Lung (tissue), 12 donors: Measurements from ENCODE around the gene PVALEF. TPM values are rescaled to one million over a fixed set of nuclear protein-coding genes. Genes with fewer than 3 reads are reported as not detected.

Source experiments
- ATAC-seq: fragments of 200-7000 bp; cut with Tn5 transposase; one replicate; pipeline ENCODE4 v1.9.1; 2020; ENCODE audit warnings: moderate number of reproducible peaks; ENCODE audit not compliant: insufficient read depth, low FRiP score
- DNase-seq, 3 donors: peaks; one replicate each; pipeline ENCODE4 v3.0.0-alpha.2; 2013 to 2017
- H3K27ac ChIP-seq, 2 donors: one replicate each; pipeline ENCODE4 v1.5.1; 2013; ENCODE audit warnings: mild to moderate bottlenecking in 2 of 2, moderate library complexity in 2 of 2, control low read depth in 1 of 2, inconsistent platforms in 1 of 2, low read depth in 1 of 2, low read length in 1 of 2
- H3K27me3 ChIP-seq, 3 donors: one replicate each; pipeline ENCODE4 v1.5.1; 2013; ENCODE audit warnings: low read length in 2 of 3; ENCODE audit not compliant: control insufficient read depth in 3 of 3, insufficient read depth in 3 of 3
- H3K36me3 ChIP-seq, 4 donors: one replicate each; pipeline ENCODE4 v1.5.1; 2013; ENCODE audit warnings: low read length in 4 of 4, mild to moderate bottlenecking in 1 of 4, moderate library complexity in 1 of 4; ENCODE audit not compliant: control insufficient read depth in 4 of 4, insufficient read depth in 4 of 4
- H3K4me1 ChIP-seq, 5 donors: one replicate each; pipeline ENCODE4 v1.5.1; 2013; ENCODE audit warnings: low read length in 5 of 5, mild to moderate bottlenecking in 2 of 5, moderate library complexity in 1 of 5; ENCODE audit not compliant: control insufficient read depth in 5 of 5, insufficient read depth in 5 of 5
- H3K4me3 ChIP-seq: one replicate; pipeline ENCODE4 v1.5.1; 2013; ENCODE audit warnings: mild to moderate bottlenecking, control low read depth, moderate library complexity
- H3K9ac ChIP-seq, 2 donors: one replicate each; pipeline ENCODE4 v1.5.1; 2013; ENCODE audit warnings: low read length in 2 of 2, control low read depth in 1 of 2; ENCODE audit not compliant: insufficient read depth in 1 of 2
- H3K9me3 ChIP-seq, 4 donors: one replicate each; pipeline ENCODE4 v1.5.1; 2013; ENCODE audit warnings: low read length in 3 of 4, mild to moderate bottlenecking in 1 of 4, moderate library complexity in 1 of 4; ENCODE audit not compliant: control insufficient read depth in 4 of 4, insufficient read depth in 3 of 4
- CTCF ChIP-seq: IDR thresholded peaks from 2 replicates; pipeline ENCODE4 v1.5.1; 2012; ENCODE audit warnings: mild to moderate bottlenecking; ENCODE audit errors: control extremely low read depth, extremely low read depth
- WGBS, 2 donors: extraction: QIAGEN DNeasy Blood & Tissue Kit; methylation state at CpG; one replicate each; pipeline ENCODE4 v1.1.7; 2013; 5-methylcytosine and 5-hydroxymethylcytosine counted together
- polyA plus RNA-seq, 2 donors: library from polyadenylated mRNA; stranded (reverse); fragments of 200-250 nt; gene quantifications; one replicate each; pipeline ENCODE4 v1.2.1, GENCODE V29; 2013
- total RNA-seq, 2 donors: library from RNA; depleted of rRNA in 1 of 2; stranded (reverse); fragments of >200 nt in 1 of 2; gene quantifications; one replicate each; pipeline ENCODE4 v1.2.1, GENCODE V29; 2014 to 2021
- donor health status: control.
- donor health status: control.
- donor health status: Bipolar disorder and iron deficiency.
- donor health status: healthy.
- donor health status: DM: yes; HTN: yes; CAD: no.

The PVALEF gene
- total and polyA plus RNA-seq, 4 donors = not detected

GRCh38 chr17:81167638-81168037, 2.3 kb downstream of the PVALEF start:
- Histone ChIP-seq H3K4me1 (peaks cover 0 to 15% (median 3%) of the 10 kb centered on the region in 5 donors), H3K4me3 (no peak overlapping the region), H3K27ac (no peak overlapping the region), H3K9me3 (no peaks in the 10 kb centered on the region), H3K9ac (no peak overlapping the region), H3K27me3 (peaks cover 0 to 3% (median 3%) of the 10 kb centered on the region in 3 donors), H3K36me3 (no peaks in the 10 kb centered on the region)
- DNase-seq (no peak), ATAC-seq (no peak)
- 97% methylated on average over 7 of the region's 7 CpGs for WGBS, 2 donors
- TF ChIP-seq CTCF = no peak

- no peak for ATAC-seq
- no peak overlapping the region for H3K9ac ChIP-seq
- no peak for TF ChIP-seq CTCF
- H3K27ac ChIP-seq = no peak overlapping the region
- H3K27me3 ChIP-seq = peaks cover 0 to 3% (median 3%) of the 10 kb centered on the region in 3 donors
- H3K9me3 ChIP-seq = no peaks in the 10 kb centered on the region
- DNase-seq = no peak
- 74 to 98% methylated on average over 3 of the region's 3 CpGs for WGBS, 2 donors
- H3K4me3 ChIP-seq = no peak overlapping the region
- H3K4me1 ChIP-seq = peaks cover 0 to 8% (median 3%) of the 10 kb centered on the region in 5 donors
- H3K36me3 ChIP-seq = no peaks in the 10 kb centered on the region
Observed at GRCh38 chr17:81169870-81170309, 4.6 kb downstream of the PVALEF start.

- Histone ChIP-seq H3K27ac (no peak overlapping the region), H3K4me1 (peaks cover 0 to 3% (median 0%) of the 10 kb centered on the region in 5 donors), H3K4me3 (no peak overlapping the region), H3K36me3 (no peaks in the 10 kb centered on the region), H3K9me3 (peaks cover 0 to 3% (median 0%) of the 10 kb centered on the region in 4 donors), H3K9ac (no peak overlapping the region), H3K27me3 (peaks cover 0 to 3% (median 3%) of the 10 kb centered on the region in 3 donors)
- ATAC-seq (no peak), DNase-seq (no peak)
- 86 to 93% methylated on average over 15 of the region's 15 CpGs for WGBS, 2 donors
- TF ChIP-seq CTCF = no peak
Observed at GRCh38 chr17:81170727-81171494, 5.6 kb downstream of the PVALEF start.
